GM19452 (cell line): ENCODE data around the gene SULT1C3.

Experiments used
- ATAC-seq: cut with Tn5 transposase; IDR thresholded peaks from one replicate; pipeline ENCODE4 v1.9.1; 2021; ENCODE audit not compliant: unreplicated experiment

Gene SULT1C3

GRCh38 chr2:108239786-108240185, at the start of gene SULT1C3:
TSS of gene SULT1C3 (plus strand) at chr2:108239968. CDS start at chr2:108247195, 7,227 bp downstream.
- no peak for ATAC-seq

DNA sequence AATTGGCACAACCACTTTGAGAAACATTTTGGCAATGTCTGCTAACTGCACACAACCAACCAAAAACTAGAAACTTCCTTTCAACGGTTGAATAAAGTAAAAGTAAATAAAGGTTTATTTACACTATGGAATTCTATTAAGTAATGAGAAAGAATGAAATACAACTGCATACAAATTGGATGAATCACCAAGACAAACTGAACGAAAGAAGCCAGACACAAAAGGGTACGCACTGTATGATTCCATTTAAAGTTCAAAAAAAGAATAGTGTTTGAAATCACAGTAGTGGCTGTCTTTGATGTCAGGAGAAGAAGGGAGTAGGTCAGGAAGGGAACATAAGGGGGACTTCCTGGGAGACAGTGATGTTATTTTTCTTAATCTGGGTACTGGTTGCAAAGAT, 46.5 kb upstream of the SULT1C3 start:
- no peak for ATAC-seq

DNA sequence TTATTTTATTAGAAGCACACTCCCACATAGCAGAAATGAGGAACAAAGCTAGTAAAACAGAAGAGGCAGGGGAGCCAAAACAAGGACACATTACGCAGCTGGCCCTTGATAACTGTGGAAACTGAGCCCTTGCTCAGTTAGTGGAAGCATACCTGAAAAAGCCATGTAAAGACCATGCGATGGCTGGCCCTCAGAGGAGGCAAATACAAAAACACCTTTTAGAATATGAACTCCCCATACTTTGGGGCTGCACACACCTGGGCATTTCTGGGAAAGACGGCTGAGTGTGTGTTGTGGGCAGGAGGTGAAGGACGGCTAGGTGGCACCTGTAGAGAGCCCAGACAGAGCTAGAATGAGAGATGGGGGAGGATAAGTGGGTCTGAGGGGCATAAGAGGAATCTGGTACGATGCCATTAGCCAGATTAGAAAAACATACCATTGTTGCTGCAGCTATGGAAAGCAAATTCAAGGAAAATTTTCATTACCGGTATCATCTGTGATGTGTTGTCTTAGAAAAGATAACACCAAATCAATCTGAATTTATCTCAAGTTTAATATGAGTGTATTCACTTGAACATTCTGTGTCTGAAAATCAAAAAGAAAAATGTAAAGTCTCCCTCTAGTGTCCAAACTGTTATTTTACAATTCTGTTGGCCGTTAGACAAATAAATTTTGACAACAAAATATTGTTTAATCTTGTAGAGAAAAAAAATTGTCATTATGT, 45.2 kb upstream of the SULT1C3 start:
- no peak for ATAC-seq

DNA sequence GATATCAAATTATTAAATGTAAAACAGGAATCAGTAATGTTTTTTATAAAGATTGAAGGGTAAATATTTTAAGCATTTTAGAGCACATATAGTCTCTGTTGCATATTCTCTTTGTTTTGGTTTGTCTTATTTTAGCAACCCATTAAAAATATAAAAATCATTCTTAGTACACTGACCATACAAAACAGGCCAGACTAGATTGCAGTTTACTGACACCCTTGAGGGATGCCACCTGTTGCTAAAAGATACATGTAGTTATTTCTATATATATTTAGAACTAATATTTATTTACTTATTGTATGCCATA, 44.7 kb upstream of the SULT1C3 start:
- no peak for ATAC-seq

- no peak for ATAC-seq
Observed at GRCh38 chr2:108199726-108200125, 40.0 kb upstream of the SULT1C3 start.

DNA sequence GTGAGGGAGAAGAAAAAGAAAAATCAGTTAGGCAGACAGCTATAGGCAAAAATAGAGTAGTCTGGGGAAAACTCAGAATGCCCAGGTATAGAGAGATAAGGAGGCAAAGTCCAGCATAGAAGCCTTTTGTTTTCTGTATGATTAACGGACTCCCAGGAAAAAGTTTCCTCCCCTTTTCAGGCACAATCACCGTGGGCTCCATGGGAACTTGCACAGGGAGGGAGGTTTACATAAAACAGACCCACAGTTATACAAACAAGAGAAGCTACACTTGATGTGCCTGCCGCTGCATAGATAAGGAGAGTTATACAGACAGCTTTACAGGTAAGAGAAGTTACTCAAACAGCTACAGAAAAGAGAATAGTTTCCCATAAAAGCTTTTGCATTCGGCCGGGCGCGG, 39.2 kb upstream of the SULT1C3 start:
- ATAC-seq: no peak

DNA sequence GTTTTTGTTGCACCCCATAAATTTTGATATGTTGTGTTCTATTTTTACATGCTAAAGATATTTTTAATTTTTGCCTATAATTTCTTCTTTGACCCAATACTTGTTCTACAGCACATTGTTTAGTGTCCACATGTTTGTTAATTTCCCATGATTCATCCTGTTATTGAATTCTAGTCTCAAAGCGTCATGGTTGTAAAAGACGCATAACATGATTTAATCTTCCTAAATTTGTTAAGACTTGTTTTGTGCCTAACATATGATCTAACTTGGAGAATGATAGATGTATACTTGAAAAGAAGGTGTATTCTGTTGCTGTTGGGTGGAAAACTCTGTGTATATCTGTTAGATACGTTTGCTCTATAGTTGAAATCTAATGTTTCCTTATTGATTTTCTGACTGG, 27.1 kb upstream of the SULT1C3 start:
- no peak for ATAC-seq

- ATAC-seq: no peak
Observed at GRCh38 chr2:108215794-108216211, 24.0 kb upstream of the SULT1C3 start.

DNA sequence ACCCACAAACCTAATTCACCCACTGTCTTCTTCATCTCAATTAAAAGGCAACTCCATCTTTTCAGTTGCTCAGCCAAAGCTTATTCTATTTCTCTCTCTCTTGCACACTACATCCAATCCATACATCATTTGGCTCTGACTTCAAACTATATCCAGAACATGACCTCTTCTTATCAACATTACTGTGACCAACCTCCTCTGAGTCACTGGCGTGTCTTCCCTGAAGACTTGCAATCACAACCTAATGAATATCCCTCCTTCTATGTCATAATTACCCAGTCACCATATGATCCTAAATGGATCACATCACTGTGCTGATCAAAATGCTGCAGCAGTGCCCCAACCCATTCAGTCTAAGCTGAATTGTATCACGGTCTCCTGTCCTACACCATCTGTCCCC, 22.6 kb upstream of the SULT1C3 start:
- no peak for ATAC-seq

GRCh38 chr2:108219688-108220087, 20.1 kb upstream of the SULT1C3 start:
- no peak for ATAC-seq

- no peak for ATAC-seq
Observed at GRCh38 chr2:108220191-108220590, 19.6 kb upstream of the SULT1C3 start.

DNA sequence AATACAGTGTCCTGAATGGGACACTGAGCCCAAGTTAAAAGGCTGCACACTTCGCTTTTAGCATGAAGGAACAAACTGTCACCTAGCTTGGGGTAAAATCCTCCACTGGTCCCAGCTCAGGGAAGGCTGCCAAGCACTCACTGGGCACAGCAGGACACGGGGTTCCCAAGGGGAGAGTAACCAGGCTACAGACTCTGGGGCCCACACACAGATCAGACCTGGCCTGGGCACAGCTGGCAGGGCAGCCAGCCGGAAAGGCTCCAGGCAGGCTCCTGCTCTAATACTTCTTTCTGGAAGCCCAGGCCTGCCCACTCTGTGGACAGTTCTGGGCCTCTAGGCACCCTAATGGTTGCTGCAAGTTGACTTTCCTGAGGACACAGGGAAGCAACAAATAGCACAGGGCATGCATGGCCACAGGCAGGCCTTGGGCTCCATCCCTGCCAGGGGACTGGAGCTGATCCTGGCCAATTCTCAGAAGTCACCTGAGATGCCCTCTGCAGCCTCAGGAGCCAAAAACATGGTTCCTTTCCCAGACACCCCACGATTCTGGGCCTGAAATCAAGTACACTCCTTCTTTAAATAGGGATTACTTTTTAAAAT, 18.7 kb upstream of the SULT1C3 start:
- ATAC-seq: no peak

- no peak for ATAC-seq
Observed at GRCh38 chr2:108222261-108222660, 17.5 kb upstream of the SULT1C3 start.

DNA sequence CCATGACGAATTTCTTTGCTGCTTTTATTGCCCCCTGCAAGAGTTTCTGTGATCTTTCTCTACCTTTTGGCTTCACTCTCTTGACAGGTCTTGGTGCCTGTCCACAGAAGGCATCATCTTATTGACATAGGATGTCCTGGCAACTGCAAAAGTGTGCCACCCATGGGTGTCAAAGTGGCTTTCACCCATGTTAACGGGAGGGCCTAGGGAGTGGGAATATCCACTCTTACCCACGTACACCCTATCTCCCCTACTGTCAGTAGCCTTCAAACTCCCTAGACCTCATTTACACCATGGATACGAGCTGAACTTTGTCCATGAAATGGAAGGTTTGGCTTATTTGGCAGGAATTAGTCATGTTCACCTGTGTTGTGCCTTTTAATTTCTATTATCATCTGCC, 16.2 kb upstream of the SULT1C3 start:
- no peak for ATAC-seq

GRCh38 chr2:108224022-108224421, 15.7 kb upstream of the SULT1C3 start:
- no peak for ATAC-seq

- no peak for ATAC-seq
Observed at GRCh38 chr2:108226564-108226963, 13.2 kb upstream of the SULT1C3 start.

- ATAC-seq: no peak
Observed at GRCh38 chr2:108228006-108228405, 11.8 kb upstream of the SULT1C3 start.

GRCh38 chr2:108228537-108228936, 11.2 kb upstream of the SULT1C3 start:
- no peak for ATAC-seq

- no peak for ATAC-seq
Observed at GRCh38 chr2:108229875-108230274, 9.9 kb upstream of the SULT1C3 start.

- ATAC-seq: no peak
Observed at GRCh38 chr2:108235577-108235976, 4.2 kb upstream of the SULT1C3 start.

DNA sequence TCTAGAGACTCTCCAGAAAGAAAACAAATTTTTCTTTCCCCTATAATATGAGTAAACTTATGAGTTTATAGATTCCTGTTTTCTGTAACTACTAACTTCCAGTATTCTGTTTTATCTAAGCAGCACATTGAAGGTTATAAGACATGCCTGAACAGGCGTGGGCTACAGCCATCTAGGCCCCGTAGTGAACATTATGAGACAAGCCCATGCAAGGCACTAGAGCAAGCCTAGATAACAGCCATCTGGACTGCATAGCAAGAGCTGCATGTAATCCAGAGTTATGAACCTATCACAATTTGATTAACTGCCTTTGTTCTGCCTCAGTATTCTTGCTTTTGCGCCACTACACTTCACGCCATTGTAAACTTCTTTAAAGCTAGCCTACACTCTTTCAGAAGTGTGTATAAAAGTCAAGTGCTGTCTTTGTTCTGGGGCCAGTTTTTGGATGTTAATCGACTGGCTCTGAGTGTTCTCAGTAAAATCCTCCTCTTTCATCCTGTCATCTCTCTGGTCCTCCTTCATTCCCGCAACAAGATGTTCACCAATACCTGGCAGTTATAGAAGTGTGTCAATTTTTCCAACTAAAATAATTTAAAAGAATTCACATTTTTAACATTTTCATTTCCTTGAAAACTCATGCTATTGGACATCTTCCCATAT, 3.0 kb upstream of the SULT1C3 start:
- no peak for ATAC-seq

DNA sequence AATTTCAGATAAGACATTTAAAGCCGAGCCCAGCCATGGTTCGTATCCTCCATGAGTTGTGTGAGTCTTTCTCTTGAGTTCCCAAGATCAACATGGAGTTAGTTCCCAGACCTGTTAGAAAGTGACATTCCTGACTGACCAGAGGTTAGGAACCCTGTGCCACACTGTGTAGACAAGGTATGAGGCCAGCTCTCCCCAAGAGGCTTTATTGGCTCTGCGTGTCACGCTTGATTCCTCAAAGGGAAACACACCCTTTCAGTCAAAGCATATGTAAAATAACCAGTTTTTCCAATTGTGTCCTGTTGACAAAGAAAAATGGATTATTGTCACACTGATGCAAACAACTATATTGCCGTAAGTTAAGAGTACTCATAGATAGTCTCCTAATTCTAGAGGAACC, 1.2 kb downstream of the SULT1C3 start:
- ATAC-seq: no peak

- no peak for ATAC-seq
Observed at GRCh38 chr2:108243566-108243965, 3.8 kb downstream of the SULT1C3 start.
